ENCODE data around the gene TSC22D1.
A peak's percentile ranks its signal among the peaks of the same experiment; 100 is the strongest.
"Not testable (repeated sequence)": the region's sequence is repeated elsewhere in the genome, so short reads cannot be mapped to it uniquely, and the experiment has no call there.

TSC22D1 gene

DNA sequence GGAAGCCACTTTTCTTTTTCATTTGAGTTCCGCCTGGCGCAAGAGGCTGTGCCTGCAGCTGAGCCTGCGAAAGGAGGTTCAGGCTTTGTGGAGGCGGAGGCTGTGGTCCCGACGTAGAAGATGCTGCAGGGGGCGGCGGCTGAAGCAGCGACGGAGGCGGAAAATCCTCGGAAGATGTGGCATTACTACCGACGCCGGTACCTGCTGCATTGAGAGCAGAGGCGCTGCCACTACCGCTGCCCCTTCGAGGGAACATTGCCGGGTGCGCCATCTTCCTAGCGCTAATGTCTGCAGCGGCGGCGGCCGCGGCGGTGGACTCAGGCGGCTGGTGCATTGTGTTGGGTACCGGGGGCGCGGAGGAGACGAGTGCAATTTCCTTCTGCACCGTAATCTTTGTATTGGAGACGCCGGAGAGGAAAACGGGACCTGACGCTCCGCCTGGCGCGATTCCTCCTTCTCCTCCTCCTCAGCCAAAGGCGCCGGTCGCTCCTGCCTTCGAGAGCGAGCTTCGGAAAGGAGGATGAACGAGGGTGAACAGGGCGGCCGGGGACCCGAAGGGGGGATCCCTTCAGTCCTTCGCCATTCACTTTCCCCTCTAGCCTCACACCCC lies at the start of gene TSC22D1:
TSS of gene TSC22D1 (minus strand) at position 590 of the 610 bp plus-strand sequence. CDS start at position 334, 256 bp downstream.
- Mint-ChIP-seq H3K4me3 (peak within 1 kb of the TSS; percentile 96), H3K27me3 (no peaks in the 10 kb centered on the region), H3K27ac (peak within 1 kb of the TSS; percentile 97), H3K4me1 (peaks cover 51% of the 10 kb centered on the region), H3K36me3 (peaks cover 20% of the 10 kb centered on the region), H3K9me3 (no peaks in the 10 kb centered on the region)
- ATAC-seq, result peak; percentile 4

DNA sequence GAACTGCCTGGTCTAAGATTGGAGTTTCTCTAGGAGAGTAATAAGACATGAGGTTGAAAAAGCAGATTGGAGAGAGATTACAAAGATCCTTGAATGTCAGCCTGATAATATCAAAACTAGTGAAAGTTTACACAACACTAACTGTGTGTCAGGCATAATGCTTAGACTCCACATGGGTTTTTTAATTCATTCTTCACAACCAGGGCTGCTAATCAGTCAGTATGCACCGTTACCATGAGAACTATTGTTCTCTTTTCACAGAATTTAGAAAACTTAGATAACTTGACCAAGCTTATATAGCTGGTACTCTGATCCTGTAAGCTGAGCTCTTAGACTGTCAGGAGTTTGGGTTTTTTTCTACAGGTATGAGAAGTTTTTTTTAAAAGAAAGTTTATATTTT lies 46.6 kb upstream of the TSC22D1 start:
- Mint-ChIP-seq H3K4me3 (no peak overlapping the region), H3K27ac (no peak overlapping the region), H3K9me3 (peaks cover 3% of the 10 kb centered on the region), H3K36me3 (no peaks in the 10 kb centered on the region), H3K4me1 (no peaks in the 10 kb centered on the region), H3K27me3 (peaks cover 32% of the 10 kb centered on the region)
- no peak for ATAC-seq

DNA sequence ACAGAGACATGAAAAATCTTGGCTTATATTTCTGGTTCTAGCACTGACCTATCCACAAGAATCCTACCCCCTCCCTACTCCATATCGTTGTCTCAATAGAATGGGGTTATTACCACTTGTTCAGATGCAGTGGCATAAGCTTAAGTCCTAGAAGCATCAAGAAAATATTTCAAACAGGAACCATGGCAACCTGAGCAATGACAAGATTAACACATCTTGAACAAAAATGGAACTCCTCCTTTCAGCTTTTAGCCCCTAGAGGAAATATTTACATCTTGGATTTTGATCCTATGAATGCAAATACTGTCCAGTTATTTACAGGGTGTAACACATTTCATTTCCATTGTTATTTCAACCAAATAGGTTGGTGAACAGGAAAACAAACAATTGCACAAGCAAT lies 46.1 kb upstream of the TSC22D1 start:
- peaks cover 3% of the 10 kb centered on the region for H3K9me3 Mint-ChIP-seq
- ATAC-seq, result no peak
- no peaks in the 10 kb centered on the region for H3K4me1 Mint-ChIP-seq
- H3K4me3 Mint-ChIP-seq, result no peak overlapping the region
- H3K36me3 Mint-ChIP-seq, result no peaks in the 10 kb centered on the region
- no peak overlapping the region for H3K27ac Mint-ChIP-seq
- H3K27me3 Mint-ChIP-seq, result peaks cover 29% of the 10 kb centered on the region

DNA sequence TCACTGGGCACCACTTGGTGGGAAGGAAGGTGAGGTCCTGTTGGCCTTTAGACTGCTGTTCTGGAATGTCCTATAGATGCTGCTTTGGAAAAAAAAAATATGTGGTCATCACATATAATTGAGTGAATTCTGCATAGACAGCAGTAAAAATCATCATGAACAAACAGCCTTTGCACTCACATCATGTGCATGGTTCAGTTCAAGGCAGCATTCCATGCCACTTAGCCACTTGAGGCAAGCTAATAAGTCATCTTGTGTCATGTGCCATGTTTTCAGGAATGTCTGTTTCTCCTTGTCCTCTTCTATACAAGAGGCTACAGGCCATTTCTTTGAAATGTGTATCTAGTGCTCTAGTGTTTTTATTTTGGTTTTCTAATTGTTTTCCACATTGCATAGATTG lies 43.9 kb upstream of the TSC22D1 start:
- no peaks in the 10 kb centered on the region for H3K36me3 Mint-ChIP-seq
- H3K4me1 Mint-ChIP-seq, result no peaks in the 10 kb centered on the region
- no peaks in the 10 kb centered on the region for H3K9me3 Mint-ChIP-seq
- no peak for ATAC-seq
- no peak overlapping the region for H3K27ac Mint-ChIP-seq
- peaks cover 8% of the 10 kb centered on the region for H3K27me3 Mint-ChIP-seq
- H3K4me3 Mint-ChIP-seq, result no peak overlapping the region

DNA sequence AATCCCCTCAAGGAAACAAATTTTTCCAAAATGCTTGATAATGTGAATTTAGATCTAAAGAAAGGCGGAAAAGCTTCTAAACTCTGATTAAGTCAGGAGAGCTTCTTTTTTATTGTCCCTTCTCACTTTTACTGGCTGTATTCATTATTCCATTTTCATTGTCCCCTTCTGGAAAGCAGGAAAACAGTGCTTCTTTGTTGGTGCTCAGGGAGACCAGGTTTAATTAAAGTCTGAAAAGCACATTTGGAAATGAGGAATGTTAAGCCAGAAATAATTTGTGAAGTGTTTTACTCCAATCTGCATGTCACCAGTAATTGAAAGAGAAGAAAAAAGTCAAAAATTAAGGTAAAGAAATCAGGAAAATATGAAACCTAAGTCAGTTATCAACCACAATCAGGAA lies 43.5 kb upstream of the TSC22D1 start:
- Mint-ChIP-seq H3K9me3 (no peaks in the 10 kb centered on the region), H3K4me1 (no peaks in the 10 kb centered on the region), H3K27ac (no peak overlapping the region), H3K4me3 (no peak overlapping the region), H3K36me3 (no peaks in the 10 kb centered on the region), H3K27me3 (peaks cover 8% of the 10 kb centered on the region)
- ATAC-seq, result no peak

DNA sequence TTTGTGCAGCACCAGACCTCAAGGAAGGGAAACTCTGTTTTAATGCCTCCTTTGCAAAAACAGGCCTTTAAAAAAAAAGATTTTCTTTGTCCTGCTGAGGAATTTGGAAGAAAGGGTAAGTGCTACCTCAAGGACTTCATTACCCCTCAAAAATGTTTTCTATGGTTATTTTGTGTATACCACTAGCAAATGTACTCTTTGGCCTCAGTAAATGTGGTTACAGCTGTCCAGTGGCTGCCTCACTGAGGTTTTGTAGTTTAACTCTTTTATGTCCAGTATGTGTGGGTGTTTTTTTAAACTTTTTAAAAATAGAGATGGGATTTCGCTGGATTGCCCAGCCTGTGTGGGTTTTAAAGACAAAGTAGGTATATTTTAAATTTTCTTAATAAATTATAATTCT lies 42.2 kb upstream of the TSC22D1 start:
- Mint-ChIP-seq H3K4me1 (no peaks in the 10 kb centered on the region), H3K36me3 (no peaks in the 10 kb centered on the region), H3K27me3 (peaks cover 8% of the 10 kb centered on the region), H3K9me3 (no peaks in the 10 kb centered on the region), H3K4me3 (no peak overlapping the region), H3K27ac (no peak overlapping the region)
- no peak for ATAC-seq

DNA sequence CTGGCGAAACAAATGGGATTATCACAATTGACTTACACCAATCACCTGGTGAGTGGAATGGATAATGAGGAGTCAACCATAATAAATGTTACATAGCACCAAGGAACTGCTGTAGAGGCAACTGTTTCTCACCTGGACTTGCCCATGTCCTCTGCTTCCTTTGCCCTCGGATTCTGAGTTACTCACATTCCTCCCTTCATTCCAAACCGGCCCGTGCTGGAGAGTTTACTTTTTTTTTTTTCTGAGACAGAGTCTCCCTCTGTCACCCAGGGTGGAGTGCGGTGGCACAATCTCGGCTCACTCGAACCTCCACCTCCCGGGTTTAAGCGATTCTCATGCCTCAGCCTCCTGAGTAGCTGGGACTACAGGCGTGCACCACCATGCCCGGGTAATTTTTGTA lies 41.5 kb upstream of the TSC22D1 start:
- Mint-ChIP-seq H3K4me1 (no peaks in the 10 kb centered on the region), H3K27me3 (peaks cover 8% of the 10 kb centered on the region), H3K27ac (no peak overlapping the region), H3K36me3 (no peaks in the 10 kb centered on the region), H3K9me3 (no peaks in the 10 kb centered on the region), H3K4me3 (no peak overlapping the region)
- ATAC-seq, result no peak

DNA sequence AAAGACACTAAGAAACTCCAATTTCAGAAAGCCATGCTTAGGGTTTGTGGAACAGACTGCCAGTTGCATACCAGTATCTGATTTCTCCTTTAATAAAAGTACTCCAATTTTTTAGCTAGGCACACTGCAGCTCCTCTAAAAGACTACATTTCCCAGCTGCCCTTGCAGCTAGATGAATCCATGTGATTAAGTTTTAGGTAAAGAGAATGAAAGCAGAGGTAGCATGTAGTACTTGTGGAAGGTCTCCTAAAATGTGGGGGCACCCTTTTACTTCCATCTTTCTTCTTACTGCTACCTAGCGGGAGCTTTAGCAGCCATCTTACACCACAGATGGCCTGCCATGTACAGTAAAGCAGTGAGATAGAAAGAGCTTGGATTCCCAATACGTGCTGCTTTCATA lies 33.0 kb upstream of the TSC22D1 start:
- Mint-ChIP-seq H3K36me3 (peaks cover 7% of the 10 kb centered on the region), H3K4me1 (no peaks in the 10 kb centered on the region), H3K27me3 (peaks cover 33% of the 10 kb centered on the region), H3K4me3 (no peak overlapping the region), H3K27ac (no peak overlapping the region), H3K9me3 (peaks cover 12% of the 10 kb centered on the region)
- ATAC-seq, result no peak

DNA sequence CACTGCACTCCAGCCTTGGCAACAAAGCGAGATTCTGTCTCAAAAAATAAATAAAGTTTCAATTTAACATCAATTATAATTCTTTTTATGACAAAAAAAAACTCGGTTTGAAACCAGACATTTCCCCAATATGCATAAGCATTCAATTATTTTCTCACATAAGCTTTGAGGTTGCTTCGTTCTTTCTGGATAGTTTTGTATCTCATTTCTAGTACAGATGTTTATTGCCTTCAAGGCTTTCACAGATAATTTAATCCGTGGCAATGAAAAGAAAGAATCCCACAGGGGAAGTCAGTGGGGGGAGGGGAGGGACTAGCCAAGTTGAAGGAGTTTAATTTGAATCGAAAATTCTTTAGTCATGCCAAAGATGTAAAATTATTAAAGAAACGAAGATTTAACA lies 29.6 kb upstream of the TSC22D1 start:
- Mint-ChIP-seq H3K9me3 (peaks cover 10% of the 10 kb centered on the region), H3K4me3 (no peak overlapping the region), H3K36me3 (peaks cover 5% of the 10 kb centered on the region), H3K27me3 (peaks cover 26% of the 10 kb centered on the region), H3K27ac (no peak overlapping the region), H3K4me1 (no peaks in the 10 kb centered on the region)
- no peak for ATAC-seq

DNA sequence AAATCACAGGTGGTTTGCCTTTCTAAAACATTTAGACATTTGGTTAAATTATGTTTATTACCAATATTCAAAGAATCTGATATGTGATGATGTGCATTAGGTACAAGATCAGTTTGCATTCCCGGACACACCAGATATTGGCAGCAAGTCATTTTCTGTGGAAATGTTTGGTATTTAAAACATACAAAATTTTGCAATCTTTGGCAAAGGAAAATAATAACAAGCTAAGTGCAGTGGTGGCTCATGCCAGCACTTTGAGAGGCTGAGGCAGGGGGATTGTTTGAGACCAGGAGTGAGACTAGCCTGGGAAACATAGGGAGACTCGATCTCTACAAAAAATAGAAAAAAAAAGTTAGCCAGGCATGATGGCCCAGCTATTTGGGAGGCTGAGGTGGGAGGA lies 29.1 kb upstream of the TSC22D1 start:
- Mint-ChIP-seq H3K4me3 (no peak overlapping the region), H3K27me3 (peaks cover 22% of the 10 kb centered on the region), H3K36me3 (peaks cover under 1% of the 10 kb centered on the region), H3K4me1 (no peaks in the 10 kb centered on the region), H3K9me3 (peaks cover 7% of the 10 kb centered on the region), H3K27ac (no peak overlapping the region)
- ATAC-seq, result no peak

DNA sequence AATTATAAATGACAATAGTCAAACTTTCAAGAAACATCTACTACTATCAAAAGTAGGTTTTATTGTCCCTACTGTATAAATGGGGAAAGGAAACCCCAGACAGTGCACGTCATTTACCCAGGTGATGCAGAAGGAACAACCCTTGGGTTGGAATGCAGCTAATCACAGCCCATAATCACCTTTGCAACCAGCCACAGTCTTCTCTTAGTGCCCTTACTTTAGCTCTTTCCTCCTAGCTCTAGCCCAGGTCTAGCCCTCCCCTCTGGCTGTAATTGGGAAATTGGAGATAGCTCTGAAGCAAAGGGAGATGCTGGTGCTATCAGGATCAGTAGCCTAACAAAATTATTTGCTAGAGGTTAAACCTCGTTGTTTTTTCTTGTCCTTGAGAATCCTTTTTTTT lies 25.5 kb upstream of the TSC22D1 start:
- no peaks in the 10 kb centered on the region for H3K36me3 Mint-ChIP-seq
- no peak overlapping the region for H3K4me3 Mint-ChIP-seq
- no peak for ATAC-seq
- no peak overlapping the region for H3K27ac Mint-ChIP-seq
- no peaks in the 10 kb centered on the region for H3K4me1 Mint-ChIP-seq
- peaks cover 4% of the 10 kb centered on the region for H3K9me3 Mint-ChIP-seq
- peaks cover 9% of the 10 kb centered on the region for H3K27me3 Mint-ChIP-seq

DNA sequence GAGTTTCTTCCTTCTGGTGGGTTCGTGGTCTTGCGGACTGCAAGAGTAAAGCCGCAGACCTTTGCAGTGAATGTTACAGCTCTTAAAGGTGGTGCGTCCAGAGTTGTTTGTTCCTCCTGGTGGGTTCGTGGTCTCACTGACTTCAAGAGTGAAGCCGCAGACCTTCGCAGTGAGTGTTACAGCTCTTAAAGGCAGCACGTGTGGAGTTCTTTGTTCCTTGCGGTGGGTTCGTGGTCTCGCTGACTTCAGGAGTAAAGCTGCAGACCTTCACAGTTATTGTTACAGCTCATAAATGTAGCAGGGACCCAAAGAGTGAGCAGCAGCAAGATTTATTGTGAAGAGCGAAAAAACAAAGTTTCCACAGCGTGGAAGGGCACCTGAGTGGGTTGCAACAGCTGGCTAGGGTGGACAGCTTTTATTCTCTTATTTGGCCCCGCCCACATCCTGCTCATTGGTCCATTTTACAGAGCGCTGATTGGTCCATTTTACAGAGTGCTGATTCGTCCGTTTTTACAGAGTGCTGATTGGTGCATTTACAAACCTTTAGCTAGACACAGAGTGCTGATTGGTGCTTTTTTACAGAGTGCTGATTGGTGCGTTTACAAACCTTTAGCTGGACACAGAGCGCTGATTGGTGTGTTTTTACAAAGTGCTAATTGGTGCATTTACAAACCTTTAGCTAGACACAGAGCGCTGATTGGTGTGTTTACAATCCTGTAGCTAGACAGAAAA lies 17.9 kb upstream of the TSC22D1 start:
- not testable (repeated sequence) for ATAC-seq, H3K36me3 Mint-ChIP-seq, H3K4me3 Mint-ChIP-seq, H3K4me1 Mint-ChIP-seq, H3K9me3 Mint-ChIP-seq, H3K27ac Mint-ChIP-seq
- H3K27me3 Mint-ChIP-seq, result peaks cover 26% of the 10 kb centered on the region

DNA sequence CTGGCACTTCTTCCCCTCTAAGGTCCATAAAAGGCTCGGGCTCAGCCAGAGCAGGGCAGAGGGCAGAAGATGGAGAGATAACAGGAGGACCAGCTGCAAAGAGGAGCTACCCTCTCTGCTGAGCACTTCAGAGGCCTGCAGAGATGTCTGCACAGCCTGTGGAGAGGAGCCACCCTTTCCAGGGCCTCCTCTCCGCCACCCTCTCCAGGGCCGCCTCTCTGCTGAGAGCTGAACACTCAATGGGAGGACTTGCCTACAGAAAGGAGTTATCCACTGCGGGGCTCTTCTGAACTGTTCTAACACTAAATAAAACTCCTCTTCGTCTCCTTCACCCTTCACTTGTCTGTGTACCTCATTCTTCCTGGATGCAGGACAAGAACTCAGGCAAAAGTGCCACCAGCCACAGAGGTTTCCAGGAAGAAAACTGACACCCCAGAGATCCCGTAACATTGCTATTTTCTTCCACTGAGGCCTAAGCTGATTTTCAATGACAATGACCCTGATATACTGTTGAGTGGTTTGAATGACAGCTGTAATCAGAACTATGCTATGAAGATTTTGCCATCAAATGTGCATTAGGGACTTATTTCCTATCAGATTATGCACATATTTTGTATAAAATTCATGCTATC lies 16.2 kb upstream of the TSC22D1 start:
- no peak for ATAC-seq
- Mint-ChIP-seq H3K4me3 (no peak overlapping the region), H3K36me3 (no peaks in the 10 kb centered on the region), H3K27me3 (peaks cover 20% of the 10 kb centered on the region), H3K27ac (no peak overlapping the region), H3K9me3 (peaks cover 3% of the 10 kb centered on the region), H3K4me1 (no peaks in the 10 kb centered on the region)

DNA sequence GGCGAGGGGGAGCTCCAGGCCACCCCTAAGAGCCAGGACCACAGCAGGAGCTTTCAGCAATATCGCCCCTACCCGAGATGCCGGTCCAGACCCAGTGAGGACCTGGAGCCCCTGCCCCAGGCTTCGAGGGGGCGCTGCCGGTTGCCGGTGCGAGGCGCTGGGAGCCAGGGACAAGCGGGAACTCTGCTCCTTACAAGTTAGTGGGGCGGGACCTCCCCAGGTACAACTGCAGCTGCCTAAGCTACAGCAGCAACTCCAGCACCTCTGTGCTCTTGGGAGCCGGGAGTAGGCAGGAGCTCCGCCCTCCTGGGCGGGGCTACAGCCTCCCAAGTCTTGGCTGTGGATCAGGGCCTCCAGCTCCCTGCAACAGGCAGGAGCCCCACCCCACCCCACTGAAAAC lies 15.2 kb upstream of the TSC22D1 start:
- Mint-ChIP-seq H3K36me3 (no peaks in the 10 kb centered on the region), H3K4me3 (no peak overlapping the region), H3K27ac (no peak overlapping the region), H3K27me3 (peaks cover 20% of the 10 kb centered on the region), H3K4me1 (no peaks in the 10 kb centered on the region), H3K9me3 (peaks cover 3% of the 10 kb centered on the region)
- ATAC-seq, result no peak

DNA sequence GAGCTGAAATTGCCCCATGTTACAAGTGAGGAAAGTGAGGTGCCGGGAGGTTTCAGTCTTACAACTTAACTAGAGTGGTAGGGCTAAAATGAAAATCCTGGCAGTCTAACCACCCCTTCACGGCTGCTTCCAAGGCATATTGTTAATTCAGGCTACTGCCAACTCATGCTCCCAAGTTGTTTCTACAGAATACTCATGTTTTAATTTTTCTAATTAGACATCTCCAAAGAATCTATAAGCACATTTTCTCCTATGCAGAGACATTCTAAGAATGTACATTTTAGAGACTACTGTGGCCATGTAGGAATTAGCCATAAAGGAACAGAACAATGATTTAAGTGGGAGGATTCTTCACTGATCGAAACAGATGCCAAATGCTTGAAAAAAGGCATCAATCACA lies 7.0 kb upstream of the TSC22D1 start:
- no peak overlapping the region for H3K27ac Mint-ChIP-seq
- H3K9me3 Mint-ChIP-seq, result no peaks in the 10 kb centered on the region
- no peak for ATAC-seq

DNA sequence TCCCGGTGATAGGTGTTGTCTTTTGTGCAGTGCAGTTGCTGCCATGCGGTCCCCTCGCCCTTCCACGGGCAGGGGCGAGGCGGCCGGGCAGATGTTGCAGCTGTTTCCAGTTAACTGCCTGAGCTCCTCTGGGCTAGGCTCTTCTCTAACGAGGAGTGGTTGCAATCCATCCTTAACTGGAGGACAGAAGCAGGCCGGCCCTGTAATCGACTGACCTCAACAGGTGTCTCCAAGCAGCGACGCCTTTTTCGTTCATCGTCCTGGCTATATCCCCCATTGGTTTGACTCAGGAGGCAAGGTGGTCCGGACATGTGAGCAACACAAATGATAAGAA lies 1.9 kb upstream of the TSC22D1 start:
- Mint-ChIP-seq H3K4me1 (peaks cover 38% of the 10 kb centered on the region), H3K27me3 (no peaks in the 10 kb centered on the region), H3K9me3 (no peaks in the 10 kb centered on the region), H3K27ac (peak overlapping the region; percentile 97), H3K36me3 (peaks cover 12% of the 10 kb centered on the region), H3K4me3 (peak overlapping the region; percentile 94)
- ATAC-seq, result no peak

More for the DNA sequence above, 7.0 kb upstream of the TSC22D1 start:
- no peak overlapping the region for H3K4me3 Mint-ChIP-seq
- no peaks in the 10 kb centered on the region for H3K36me3 Mint-ChIP-seq
- peaks cover 5% of the 10 kb centered on the region for H3K4me1 Mint-ChIP-seq
- no peaks in the 10 kb centered on the region for H3K27me3 Mint-ChIP-seq

Measured in stimulated activated memory B cell treated with anti-CD40 and anti-IgM and Interleukin-4, amounts not matched to agents 10 μg/mL and 1 μg/mL and 100 μg/mL, for 72 hours (primary cell).